Left ventricle myocardium superior (tissue), 1 donor: ENCODE data around the gene MUC5AC. TPM values are rescaled to one million over a fixed set of nuclear protein-coding genes. Genes with fewer than 3 reads are reported as not detected.
A peak's percentile ranks its signal among the peaks of the same experiment; 100 is the strongest.
"Not testable (repeated sequence)": the region's sequence is repeated elsewhere in the genome, so short reads cannot be mapped to it uniquely, and the experiment has no call there.

ENCODE experiments used
- ATAC-seq: fragments of 200-7000 bp; cut with Tn5 transposase; one replicate; pipeline ENCODE4 v1.9.1; 2020; ENCODE audit warnings: mild to moderate bottlenecking, moderate library complexity
- DNase-seq: peaks from one replicate; pipeline ENCODE4 v3.0.0-alpha.2; 2020
- intact Hi-C: fragments of 100-400 bp; cut with micrococcal nuclease; formaldehyde crosslinking; loops from one replicate; pipeline ENCODE4 v1.11.0; 2022
- total RNA-seq: library from RNA; stranded (reverse); fragmentation: NEBNext Ultra II Directional; extraction: Animal tissue kit (Norgen Biotek cat#: 25700); gene quantifications from one replicate; pipeline ENCODE4 v1.2.1, GENCODE V29; 2021
- donor health status: DM: no; HTN: yes; CAD: no; lungs with severe emphysema.

The MUC5AC gene
- total RNA-seq, 1 donor from 2014 or later, result not detected

- intact Hi-C loops, result no loop called here
- DNase-seq (peak; percentile 22), ATAC-seq (no peak)
These were observed 42.9 kb downstream of the MUC5AC start for GRCh38 chr11:1200611-1201191.

- DNase-seq, result no peak
- intact Hi-C loops, result no loop called here
- no peak for ATAC-seq
These were observed 43.8 kb downstream of the MUC5AC start for GRCh38 chr11:1201395-1202153.

- DNase-seq (peak; percentile 22), ATAC-seq (no peak)
These were observed 44.5 kb downstream of the MUC5AC start for GRCh38 chr11:1202154-1202775.

GRCh38 chr11:1202776-1203504 is 45.2 kb downstream of the MUC5AC start:
- peak; percentile 84 for ATAC-seq
- intact Hi-C loops, result no loop called here
- peak; percentile 74 for DNase-seq

More at GRCh38 chr11:1202154-1202775, 44.5 kb downstream of the MUC5AC start:
- intact Hi-C loops, result no loop called here

DNA sequence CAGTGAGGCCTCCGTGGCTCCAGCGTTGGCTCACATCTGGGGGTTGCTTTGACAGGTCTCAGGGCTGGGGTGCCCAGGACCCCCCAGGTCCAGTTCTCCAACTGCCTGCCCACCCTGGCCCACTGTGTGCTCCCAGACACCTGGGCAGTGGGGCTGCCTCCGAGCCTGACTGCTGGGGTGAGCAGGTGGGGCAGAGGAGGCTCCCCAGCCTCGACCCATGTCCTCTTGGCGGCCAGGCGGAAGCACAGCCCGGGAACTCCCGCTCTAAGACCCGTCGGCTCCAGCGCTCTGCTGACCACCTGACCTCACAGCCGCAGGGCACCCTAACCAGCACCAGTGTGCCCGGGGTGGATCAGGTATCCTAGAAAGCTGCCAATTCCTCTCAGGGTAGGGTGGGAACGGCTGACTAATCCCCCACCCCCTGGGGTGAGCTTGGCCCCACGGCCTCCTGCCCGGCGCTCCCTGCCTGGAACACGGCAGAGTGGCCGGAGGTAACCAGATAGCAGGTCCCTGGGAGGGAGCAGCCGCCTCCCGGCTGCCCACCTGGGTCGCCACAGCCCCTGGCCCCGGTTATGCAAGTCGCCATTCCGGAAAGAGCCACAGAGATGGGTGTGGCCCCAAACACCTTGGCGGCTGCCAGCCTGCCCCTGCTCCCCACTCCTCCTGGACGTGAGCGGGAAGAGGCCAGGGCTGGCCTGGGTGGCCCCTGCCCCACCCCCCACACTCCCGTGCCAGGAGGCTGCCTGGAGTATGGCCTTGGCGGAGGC is 45.9 kb downstream of the MUC5AC start:
- DNase-seq, result peak; percentile 26
- intact Hi-C loops, result no loop called here
- no peak for ATAC-seq

GRCh38 chr11:1204381-1205101 is 46.8 kb downstream of the MUC5AC start:
- DNase-seq, result peak; percentile 20
- ATAC-seq, result no peak
- intact Hi-C loops, result no loop called here

- ATAC-seq (no peak), DNase-seq (no peak)
- intact Hi-C loops, result no loop called here
These were observed 47.6 kb downstream of the MUC5AC start for GRCh38 chr11:1205121-1205986.

DNA sequence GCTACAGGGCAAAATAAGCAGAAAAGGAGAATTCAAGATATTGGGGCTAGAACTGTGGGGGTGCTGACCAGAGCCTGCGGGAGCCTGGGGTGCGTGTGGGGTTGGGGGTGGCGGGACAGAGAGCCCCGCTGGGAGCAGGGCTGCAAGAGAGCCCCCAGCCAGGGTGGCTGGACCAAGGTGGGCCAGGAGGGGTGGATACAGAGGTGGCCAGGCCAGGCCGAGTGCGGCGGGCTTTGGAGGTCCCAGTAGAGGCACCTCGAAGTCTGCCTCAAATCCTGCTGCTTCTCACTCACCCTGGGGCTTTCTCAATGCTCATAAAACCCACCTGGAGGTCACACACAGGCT is 48.2 kb downstream of the MUC5AC start:
- intact Hi-C loops, result no loop called here
- ATAC-seq, result no peak
- no peak for DNase-seq

- intact Hi-C loops, result no loop called here
- peak; percentile 25 for DNase-seq
- no peak for ATAC-seq
These were observed 48.9 kb downstream of the MUC5AC start for GRCh38 chr11:1206391-1207271.

DNA sequence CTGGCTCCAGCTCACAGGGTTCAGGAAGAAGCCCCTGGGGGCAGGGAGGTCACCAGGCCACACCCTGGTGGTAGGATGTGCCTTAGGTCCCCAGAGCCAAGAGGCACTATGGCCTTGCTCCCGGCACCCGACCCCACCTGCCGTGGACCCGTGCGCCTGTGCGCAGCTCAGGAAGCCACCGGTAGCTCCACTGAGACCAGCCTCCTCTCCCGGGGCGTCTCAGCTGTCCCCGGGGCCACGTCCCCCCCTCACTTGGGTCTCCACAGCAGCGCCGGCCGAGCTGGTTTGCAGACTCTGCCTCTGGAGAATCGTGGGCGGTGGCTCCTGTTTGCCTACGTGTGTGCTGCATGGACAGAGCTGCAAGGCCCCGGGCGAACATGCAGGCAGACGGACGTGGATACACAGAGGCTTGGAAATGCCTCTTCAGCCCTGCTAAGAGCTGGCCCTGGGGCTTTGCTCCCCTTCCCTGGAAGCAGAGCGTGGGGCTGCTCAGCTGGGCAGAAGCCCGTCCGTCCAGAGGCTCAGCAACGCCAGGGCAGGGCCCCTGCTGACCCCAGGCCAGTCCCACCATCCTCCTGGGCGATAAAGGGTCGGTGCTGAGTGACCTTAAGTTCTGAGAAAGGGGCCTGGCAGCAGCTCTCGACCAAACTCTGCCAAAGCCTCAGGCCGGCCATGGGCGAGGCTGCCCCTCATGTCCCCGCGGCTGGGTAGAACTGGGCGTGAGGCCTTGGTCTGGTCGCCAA is 49.8 kb downstream of the MUC5AC start:
- ATAC-seq (no peak), DNase-seq (peak; percentile 29)
- intact Hi-C loops, result no loop called here

- intact Hi-C loops, result no loop called here
- no peak for ATAC-seq
- DNase-seq, result no peak
These were observed 50.3 kb downstream of the MUC5AC start for GRCh38 chr11:1208144-1208393.

GRCh38 chr11:1208394-1209261 is 50.9 kb downstream of the MUC5AC start:
- DNase-seq (peak; percentile 25), ATAC-seq (no peak)
- intact Hi-C loops, result no loop called here

GRCh38 chr11:1209371-1210057 is 51.8 kb downstream of the MUC5AC start:
- no peak for DNase-seq
- intact Hi-C loops, result no loop called here
- no peak for ATAC-seq

DNA sequence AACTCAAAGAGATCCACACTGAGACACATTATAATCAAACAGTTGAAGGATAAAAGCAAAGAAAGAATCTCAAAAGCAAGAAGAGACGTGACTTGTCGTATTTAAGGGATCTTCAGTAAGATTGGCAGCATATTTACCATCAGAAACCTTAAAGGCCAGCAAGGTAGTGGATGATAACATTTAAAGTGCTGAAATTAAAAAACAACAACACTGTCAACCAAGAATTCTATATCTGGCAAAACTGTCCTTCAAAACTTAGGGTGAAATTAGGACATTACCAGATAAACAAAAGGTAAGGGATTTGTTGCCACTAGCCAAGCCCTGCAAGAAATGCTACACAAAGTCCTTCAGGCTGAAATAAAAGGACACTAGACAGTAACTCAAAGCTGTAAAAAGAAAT is 54.1 kb downstream of the MUC5AC start:
- ATAC-seq (no peak), DNase-seq (no peak)
- intact Hi-C loops, result no loop called here

DNA sequence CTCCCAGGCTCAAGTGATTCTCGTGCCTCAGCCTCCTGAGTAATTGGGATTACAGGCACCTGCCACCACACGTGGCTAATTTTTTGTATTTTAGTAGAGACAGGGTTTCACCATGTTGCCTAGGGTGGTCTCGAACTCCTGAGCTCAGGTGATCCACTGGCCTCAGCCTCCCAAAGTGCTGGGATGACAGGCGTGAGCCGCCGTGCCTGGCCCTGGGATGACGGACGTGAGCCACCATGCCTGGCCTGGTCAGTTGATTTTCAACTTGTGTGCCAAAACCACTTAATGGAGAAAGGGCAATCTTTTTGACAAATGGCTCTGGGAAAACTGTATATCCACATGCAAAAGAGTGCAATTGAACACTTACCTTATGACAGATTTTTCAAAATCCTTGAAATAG is 58.1 kb downstream of the MUC5AC start:
- intact Hi-C loops, DNase-seq, ATAC-seq: not testable (repeated sequence)
